CD4-positive, alpha-beta T cell (primary cell): ENCODE results near the gene CENPF. TPM values are rescaled to one million over a fixed set of nuclear protein-coding genes. Genes with fewer than 3 reads are reported as not detected.

ENCODE experiments used
- ATAC-seq: fragments of 200-7000 bp; cut with Tn5 transposase; one replicate; pipeline ENCODE4 v1.10.0; 2022; ENCODE audit warnings: mild to moderate bottlenecking; ENCODE audit not compliant: poor library complexity
- CTCF ChIA-PET: fragments of 350-600 bp; sonication (Branson Sonifier 250); formaldehyde crosslinking; loops from one replicate; lab custom pipeline; 2021; ENCODE audit warnings: antibody characterized with exemption, inconsistent platforms; lab: Charles Lee
- POLR2A ChIA-PET: fragments of 350-600 bp; sonication (Branson Sonifier 250); formaldehyde crosslinking; loops from one replicate; lab custom pipeline; 2021; ENCODE audit warnings: antibody characterized with exemption, inconsistent platforms; lab: Charles Lee
- DNase-seq, 14 experiments: peaks; one replicate each; pipeline ENCODE4 v3.0.0-alpha.2; 2013 to 2020; ENCODE audit warnings: mixed read lengths in 2 of 14
- H3K27ac ChIP-seq, 2 donors: one replicate each; pipeline versions ENCODE4 v1.5.1 to v1.7.0; 2013; ENCODE audit warnings: low read length in 2 of 2, low read depth in 1 of 2, mild to moderate bottlenecking in 1 of 2
- H3K27me3 ChIP-seq, 2 experiments: 1 replicate in 1 of 2; 2 replicates in 1 of 2; pipeline versions ENCODE4 v1.6.1 to v1.7.0; 2013; ENCODE audit warnings: low read length in 2 of 2, control low read depth in 1 of 2, mild to moderate bottlenecking in 1 of 2, moderate library complexity in 1 of 2; ENCODE audit not compliant: insufficient read depth in 2 of 2, control insufficient read depth in 1 of 2
- H3K36me3 ChIP-seq: one replicate; pipeline ENCODE4 v1.6.1; 2013; ENCODE audit warnings: low read length, control low read depth; ENCODE audit not compliant: insufficient read depth
- H3K4me1 ChIP-seq: one replicate; pipeline ENCODE4 v1.6.1; 2013; ENCODE audit warnings: low read length, control low read depth; ENCODE audit not compliant: insufficient read depth
- H3K4me3 ChIP-seq: one replicate; pipeline ENCODE4 v1.5.1; 2013; ENCODE audit warnings: mild to moderate bottlenecking, low read length, moderate library complexity
- H3K9me3 ChIP-seq, 2 experiments: 1 replicate in 1 of 2; 2 replicates in 1 of 2; pipeline versions ENCODE4 v1.6.1 to v1.7.0; 2013; ENCODE audit warnings: low read length in 2 of 2, mild to moderate bottlenecking in 2 of 2, control low read depth in 1 of 2, moderate library complexity in 1 of 2; ENCODE audit not compliant: control insufficient read depth in 1 of 2, insufficient read depth in 1 of 2
- H3K27ac Mint-ChIP-seq: one replicate; pipeline ENCODE4 v1.8.0; 2020; ENCODE audit warnings: mixed read lengths
- H3K27me3 Mint-ChIP-seq: one replicate; pipeline ENCODE4 v1.8.0; 2021; ENCODE audit warnings: mixed read lengths
- H3K36me3 Mint-ChIP-seq: one replicate; pipeline ENCODE4 v1.8.0; 2021; ENCODE audit warnings: low read depth, mixed read lengths
- H3K4me1 Mint-ChIP-seq: one replicate; pipeline ENCODE4 v1.8.0; 2021; ENCODE audit warnings: low read depth, mixed read lengths
- H3K4me3 Mint-ChIP-seq: one replicate; pipeline ENCODE4 v1.8.0; 2020; ENCODE audit warnings: mild to moderate bottlenecking, mixed read lengths
- H3K9me3 Mint-ChIP-seq: one replicate; pipeline ENCODE4 v1.8.0; 2020; ENCODE audit warnings: mixed read lengths
- intact Hi-C, 2 experiments: fragments of 100-400 bp; cut with DNase I in 1 of 2; cut with micrococcal nuclease in 1 of 2; formaldehyde crosslinking; loops; one replicate each; pipeline versions ENCODE4 v1.15.1 to v1.9.0; 2023 to 2025; cut with DNase I, micrococcal nuclease
- total RNA-seq, 174 experiments: library from RNA in 2 of 174; stranded (reverse) in 2 of 174; gene quantifications; one replicate each; pipeline ENCODE4 v1.2.3 and lab custom pipeline; 2021 to 2026
- TF ChIP-seq, protein P1 (sequence below): fragments of 200-600 bp; IDR thresholded peaks from one replicate; pipeline ENCODE4 v1.8.0; 2022; ENCODE audit warnings: antibody characterized with exemption, mild to moderate bottlenecking

Gene CENPF
- total RNA-seq, 2 experiments from 2014 or later = 3.4 to 3.8 TPM

- Histone ChIP-seq H3K4me1 (no peaks in the 10 kb centered on the region), H3K4me3 (no peak overlapping the region), H3K27me3 (no peaks in the 10 kb centered on the region), H3K36me3 (no peaks in the 10 kb centered on the region), H3K27ac (no peak overlapping the region), H3K9me3 (no peaks in the 10 kb centered on the region)
- intact Hi-C loops = no loop called here
- DNase-seq (peak in 6 of 14 experiments; percentile 8 to 40 (median 26)), ATAC-seq (peak; percentile 71)
- Mint-ChIP-seq H3K36me3 (peaks cover 58% of the 10 kb centered on the region), H3K27me3 (no peaks in the 10 kb centered on the region), H3K9me3 (no peaks in the 10 kb centered on the region), H3K4me1 (no peaks in the 10 kb centered on the region), H3K27ac (no peak overlapping the region), H3K4me3 (no peak overlapping the region)
- CTCF ChIA-PET = no interaction called here
- POLR2A ChIA-PET = interaction anchor here (2.5 kb wide), 1 partner anchor 20 kb away, joined by 12 read pairs; no protein-coding TSS in a partner anchor
- TF ChIP-seq, protein P1, sequence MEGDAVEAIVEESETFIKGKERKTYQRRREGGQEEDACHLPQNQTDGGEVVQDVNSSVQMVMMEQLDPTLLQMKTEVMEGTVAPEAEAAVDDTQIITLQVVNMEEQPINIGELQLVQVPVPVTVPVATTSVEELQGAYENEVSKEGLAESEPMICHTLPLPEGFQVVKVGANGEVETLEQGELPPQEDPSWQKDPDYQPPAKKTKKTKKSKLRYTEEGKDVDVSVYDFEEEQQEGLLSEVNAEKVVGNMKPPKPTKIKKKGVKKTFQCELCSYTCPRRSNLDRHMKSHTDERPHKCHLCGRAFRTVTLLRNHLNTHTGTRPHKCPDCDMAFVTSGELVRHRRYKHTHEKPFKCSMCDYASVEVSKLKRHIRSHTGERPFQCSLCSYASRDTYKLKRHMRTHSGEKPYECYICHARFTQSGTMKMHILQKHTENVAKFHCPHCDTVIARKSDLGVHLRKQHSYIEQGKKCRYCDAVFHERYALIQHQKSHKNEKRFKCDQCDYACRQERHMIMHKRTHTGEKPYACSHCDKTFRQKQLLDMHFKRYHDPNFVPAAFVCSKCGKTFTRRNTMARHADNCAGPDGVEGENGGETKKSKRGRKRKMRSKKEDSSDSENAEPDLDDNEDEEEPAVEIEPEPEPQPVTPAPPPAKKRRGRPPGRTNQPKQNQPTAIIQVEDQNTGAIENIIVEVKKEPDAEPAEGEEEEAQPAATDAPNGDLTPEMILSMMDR = peak; percentile 39
Observed at GRCh38 chr1:214660900-214661299, 57.9 kb downstream of the CENPF start.

GRCh38 chr1:214662223-214662785, 59.3 kb downstream of the CENPF start:
- Histone ChIP-seq H3K27ac (no peak overlapping the region), H3K27me3 (no peaks in the 10 kb centered on the region), H3K4me3 (no peak overlapping the region), H3K4me1 (no peaks in the 10 kb centered on the region), H3K9me3 (no peaks in the 10 kb centered on the region), H3K36me3 (no peaks in the 10 kb centered on the region)
- Mint-ChIP-seq H3K4me1 (no peaks in the 10 kb centered on the region), H3K36me3 (peaks cover 44% of the 10 kb centered on the region), H3K4me3 (no peak overlapping the region), H3K27me3 (no peaks in the 10 kb centered on the region), H3K27ac (no peak overlapping the region), H3K9me3 (no peaks in the 10 kb centered on the region)
- CTCF ChIA-PET = no interaction called here
- POLR2A ChIA-PET = interaction anchor here (2.5 kb wide), 1 partner anchor 21 kb away, joined by 12 read pairs; no protein-coding TSS in a partner anchor
- intact Hi-C loops = no loop called here
- ATAC-seq = no peak
- TF ChIP-seq, protein P1 = no peak
- DNase-seq = no peak

- H3K36me3 Mint-ChIP-seq = peaks cover 21% of the 10 kb centered on the region
- no peak overlapping the region for H3K4me3 ChIP-seq
- CTCF ChIA-PET = no interaction called here
- no peaks in the 10 kb centered on the region for H3K27me3 ChIP-seq
- H3K9me3 Mint-ChIP-seq = no peaks in the 10 kb centered on the region
- no peak overlapping the region for H3K27ac Mint-ChIP-seq
- no peak overlapping the region for H3K4me3 Mint-ChIP-seq
- H3K9me3 ChIP-seq = no peaks in the 10 kb centered on the region
- intact Hi-C loops = no loop called here
- no peaks in the 10 kb centered on the region for H3K36me3 ChIP-seq
- no peaks in the 10 kb centered on the region for H3K27me3 Mint-ChIP-seq
- POLR2A ChIA-PET = no interaction called here
- no peak overlapping the region for H3K27ac ChIP-seq
- no peaks in the 10 kb centered on the region for H3K4me1 ChIP-seq
- no peaks in the 10 kb centered on the region for H3K4me1 Mint-ChIP-seq
- DNase-seq (no peak), ATAC-seq (no peak)
- TF ChIP-seq, protein P1 = no peak
Observed at GRCh38 chr1:214664651-214665433, 61.8 kb downstream of the CENPF start.
